ENCODE measurements around the gene ZNF625.
"Not testable (repeated sequence)": the region's sequence is repeated elsewhere in the genome, so short reads cannot be mapped to it uniquely, and the experiment has no call there.

The ZNF625 gene

GRCh38 chr19:12137221-12137940 lies 19.2 kb downstream of the ZNF625 start:
- DNase-seq = no peak

DNA sequence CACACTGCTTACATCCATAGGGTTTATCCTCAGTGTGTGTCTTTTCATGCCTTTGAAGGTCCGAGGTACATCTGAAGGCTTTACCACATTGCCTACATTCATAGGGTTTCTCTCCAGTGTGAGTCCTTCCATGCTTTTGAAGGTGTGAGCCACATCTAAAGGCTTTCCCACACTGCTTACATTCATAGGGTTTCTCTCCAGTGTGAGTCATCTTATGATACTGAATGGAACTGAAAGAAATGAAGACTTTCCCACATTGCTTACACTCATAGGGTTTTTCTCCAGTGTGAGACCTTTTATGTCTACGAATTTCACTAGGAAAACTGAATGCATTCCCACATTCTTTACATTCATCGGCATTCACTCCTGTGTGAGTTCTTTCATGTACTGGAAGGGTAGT lies 23.5 kb downstream of the ZNF625 start:
- DNase-seq = no peak

GRCh38 chr19:12126707-12127106 lies 29.8 kb downstream of the ZNF625 start:
- DNase-seq = no peak

DNA sequence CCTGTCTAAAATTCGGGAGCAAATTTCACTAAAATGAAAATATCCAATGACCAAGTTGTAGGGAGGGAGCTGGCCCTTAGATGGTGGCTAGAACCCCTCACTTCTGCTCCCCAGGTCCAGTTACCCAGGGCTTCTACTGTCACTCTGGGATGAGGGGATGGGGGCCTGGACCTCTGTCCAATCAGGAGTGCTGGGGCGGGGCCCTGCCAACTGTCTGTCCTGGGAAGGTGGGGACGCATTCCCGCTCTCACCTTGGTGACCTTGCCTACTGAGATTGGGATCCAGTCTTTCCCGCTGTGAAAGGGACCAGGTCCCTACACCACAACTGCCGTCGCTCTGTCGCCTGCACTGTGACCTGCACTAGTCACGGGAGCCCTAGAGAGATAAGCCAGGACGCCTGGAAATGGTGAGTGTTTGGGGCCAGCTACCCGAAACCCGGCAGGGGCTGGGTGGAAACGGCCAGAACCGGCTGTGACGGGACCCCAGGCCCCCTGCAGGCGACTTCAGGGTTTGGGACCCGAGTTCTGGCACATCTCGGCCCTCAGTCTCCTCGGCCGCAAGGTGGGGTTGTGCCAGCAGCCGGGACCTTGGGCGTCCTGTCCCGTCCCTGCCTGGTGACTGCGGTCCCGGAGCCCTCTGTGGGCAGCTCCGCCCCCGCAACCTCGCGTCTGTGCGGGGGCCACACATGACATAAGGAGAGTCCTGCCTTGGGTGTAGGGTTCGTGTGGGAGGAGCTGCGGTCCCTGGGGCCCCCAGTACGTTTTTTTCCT lies 39.1 kb downstream of the ZNF625 start:
- DNase-seq = no peak

GRCh38 chr19:12113121-12113520 lies 43.4 kb downstream of the ZNF625 start:
- no peak for DNase-seq

DNA sequence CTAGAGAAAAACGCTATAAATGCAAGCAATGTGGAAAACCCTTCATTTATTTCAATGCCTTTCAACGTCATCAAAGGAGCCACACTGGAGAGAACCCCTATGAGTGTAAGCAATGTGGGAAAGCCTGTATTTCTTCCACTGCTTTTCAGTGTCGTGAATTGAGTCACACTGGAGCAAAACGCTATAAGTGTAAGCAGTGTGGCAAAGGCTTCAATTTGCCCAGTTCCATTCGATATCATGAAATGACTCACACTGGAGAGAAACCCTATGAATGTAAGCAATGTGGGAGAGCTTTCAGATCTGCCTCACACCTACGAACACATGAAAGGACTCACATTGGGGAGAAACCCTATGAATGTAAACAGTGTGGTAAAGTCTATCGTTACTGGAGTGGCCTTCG lies 43.8 kb downstream of the ZNF625 start:
- DNase-seq = no peak

GRCh38 chr19:12111943-12112637 lies 44.4 kb downstream of the ZNF625 start:
- no peak for DNase-seq

DNA sequence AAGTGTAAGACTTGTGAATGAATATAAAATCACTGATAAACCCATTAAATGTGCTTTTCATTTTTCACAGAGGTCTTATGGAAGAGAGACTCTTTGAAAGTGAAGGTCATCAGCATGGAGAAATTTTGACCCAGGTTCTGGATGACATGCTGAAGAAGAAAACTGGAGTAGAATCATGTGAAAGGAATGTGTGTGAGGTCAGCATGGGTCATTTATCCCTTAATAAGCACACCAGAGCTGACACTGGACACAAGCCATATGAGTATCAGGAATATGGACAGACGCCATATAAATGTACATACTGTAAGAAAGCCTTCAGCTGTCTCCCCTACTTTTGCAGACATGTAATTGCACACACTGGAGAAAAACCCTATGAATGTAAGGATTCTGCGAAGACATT lies 45.4 kb downstream of the ZNF625 start:
- no peak for DNase-seq

DNA sequence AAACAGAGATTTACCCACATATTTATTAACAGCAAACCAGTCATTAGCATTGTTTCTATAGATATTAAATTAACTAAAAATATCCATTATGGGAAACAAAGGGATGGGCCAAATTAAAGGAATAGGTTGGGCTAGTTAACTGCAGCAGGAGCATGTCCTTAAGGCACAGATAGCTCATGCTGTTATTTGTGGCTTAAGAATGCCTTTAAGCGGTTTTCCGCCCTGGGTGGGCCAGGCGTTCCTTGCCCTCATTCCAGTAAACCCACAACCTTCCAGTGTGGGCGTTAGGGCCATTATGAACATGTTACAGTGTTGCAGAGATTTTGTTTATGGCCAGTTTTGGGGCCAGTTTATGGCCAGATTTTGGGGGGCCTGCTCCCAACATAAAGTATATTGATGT lies 52.6 kb downstream of the ZNF625 start:
- not testable (repeated sequence) for DNase-seq

GRCh38 chr19:12098040-12098439 lies 58.5 kb downstream of the ZNF625 start:
- no peak for DNase-seq

- DNase-seq = no peak
Measured at GRCh38 chr19:12095111-12095790, 61.3 kb downstream of the ZNF625 start.

All from NCI-H510A (cell line).